AG09319 (cell line): ENCODE measurements around the gene ZNF846.
A peak's percentile ranks its signal among the peaks of the same experiment; 100 is the strongest.

Source experiments
- DNase-seq: peaks from one replicate; pipeline ENCODE4 v3.0.0-alpha.2; 2010; ENCODE audit warnings: low read depth; ENCODE audit errors: extremely low read depth
- CTCF ChIP-seq: IDR thresholded peaks from 2 replicates; pipeline ENCODE4 v1.5.1; 2011; ENCODE audit warnings: low read depth, mild to moderate bottlenecking, inconsistent platforms, low read length, moderate library complexity

ZNF846 gene

GRCh38 chr19:9768175-9769112 is at the start of gene ZNF846:
TSS of gene ZNF846 (minus strand) at chr19:9768738. CDS start at chr19:9764950, 3,788 bp downstream.
- DNase-seq = peak; percentile 85
- TF ChIP-seq CTCF = no peak

GRCh38 chr19:9818175-9818733 is 49.7 kb upstream of the ZNF846 start:
- no peak for TF ChIP-seq CTCF

GRCh38 chr19:9811139-9811538 is 42.6 kb upstream of the ZNF846 start:
- no peak for TF ChIP-seq CTCF
- no peak for DNase-seq

More at GRCh38 chr19:9818175-9818733, 49.7 kb upstream of the ZNF846 start:
- DNase-seq = no peak

GRCh38 chr19:9808855-9809824 is 40.6 kb upstream of the ZNF846 start:
- DNase-seq = no peak
- no peak for TF ChIP-seq CTCF

GRCh38 chr19:9806803-9807202 is 38.3 kb upstream of the ZNF846 start:
- DNase-seq = no peak
- no peak for TF ChIP-seq CTCF

- no peak for DNase-seq
- TF ChIP-seq CTCF = no peak
Measured at GRCh38 chr19:9801976-9802375, 33.4 kb upstream of the ZNF846 start.
